Measurements from ENCODE around the gene SSBP3.

Gene SSBP3

GRCh38 chr1:54353959-54354358 lies 52.2 kb downstream of the SSBP3 start:
- ATAC-seq: peak; percentile 77
- TF ChIP-seq ZNF8 (CRISPR knock-in tag; IDR thresholded peaks at IDR 0.05) (0 out of 2 replicates have a peak, but pooled peaks have one; percentile 50), ARNTL (CRISPR knock-in tag; IDR thresholded peaks at IDR 0.05; ENCODE audit: borderline replicate concordance, low read depth) (no peak), OSR1 (CRISPR knock-in tag; IDR thresholded peaks at IDR 0.05) (no peak), TSHZ2 (CRISPR knock-in tag; IDR thresholded peaks at IDR 0.05) (peak; percentile 55; the same call in 1 of the 2 replicates), ESRRG (CRISPR knock-in tag; IDR thresholded peaks at IDR 0.05) (no peak), RARB (CRISPR knock-in tag; IDR thresholded peaks at IDR 0.05) (no peak), POU6F1 (CRISPR knock-in tag; IDR thresholded peaks at IDR 0.05; ENCODE audit: borderline replicate concordance, low read depth) (no peak), ZFP3 (CRISPR knock-in tag; IDR thresholded peaks at IDR 0.05) (peak; percentile 88), PPARA (CRISPR knock-in tag; IDR thresholded peaks at IDR 0.05; ENCODE audit: borderline replicate concordance) (no peak), TCF4 (CRISPR knock-in tag; IDR thresholded peaks at IDR 0.05; ENCODE audit: borderline replicate concordance) (no peak), BACH2 (CRISPR knock-in tag; IDR thresholded peaks at IDR 0.05; ENCODE audit: borderline replicate concordance) (no peak), ZNF565 (CRISPR knock-in tag; conservative IDR thresholded peaks at IDR 0.05; ENCODE audit: low read depth) (no peak), CSDC2 (CRISPR knock-in tag; IDR thresholded peaks at IDR 0.05) (no peak)

- no peak for ATAC-seq
- no peak for TF ChIP-seq ZFP3 (CRISPR knock-in tag; IDR thresholded peaks at IDR 0.05)
- no peak for TF ChIP-seq ZC3H10 (CRISPR knock-in tag; IDR thresholded peaks at IDR 0.05)
- no peak for TF ChIP-seq CSDC2 (CRISPR knock-in tag; IDR thresholded peaks at IDR 0.05)
- no peak for TF ChIP-seq CREB5 (CRISPR knock-in tag; IDR thresholded peaks at IDR 0.05; ENCODE audit: low read depth)
- TF ChIP-seq RARB (CRISPR knock-in tag; IDR thresholded peaks at IDR 0.05): no peak
Measured at GRCh38 chr1:54352755-54353154, 53.4 kb downstream of the SSBP3 start.

DNA sequence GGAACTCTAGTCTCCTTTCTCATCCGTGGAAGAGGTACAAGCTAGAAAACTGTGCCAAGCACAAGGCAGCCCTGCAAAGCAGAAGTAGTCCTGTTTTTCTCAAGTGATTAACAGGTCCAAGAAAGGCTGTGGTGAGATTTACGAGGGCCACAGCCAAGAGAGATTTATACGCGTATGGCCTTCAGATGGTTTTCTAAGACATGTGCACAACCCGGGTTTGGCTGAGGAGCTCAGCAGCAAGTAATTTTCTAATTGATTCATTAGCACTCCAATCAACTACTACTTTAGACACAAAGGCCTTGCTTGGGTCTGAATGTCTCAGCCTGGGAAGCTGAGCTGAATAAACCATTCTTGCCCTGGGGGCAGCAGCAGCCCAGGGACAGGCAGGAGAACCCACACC lies 55.8 kb downstream of the SSBP3 start:
- ATAC-seq: no peak
- TF ChIP-seq RARB (CRISPR knock-in tag; IDR thresholded peaks at IDR 0.05) (no peak), ZFP30 (CRISPR knock-in tag; IDR thresholded peaks at IDR 0.05) (no peak), CSDC2 (CRISPR knock-in tag; IDR thresholded peaks at IDR 0.05) (no peak), ZNF8 (CRISPR knock-in tag; IDR thresholded peaks at IDR 0.05) (no peak), OSR1 (CRISPR knock-in tag; IDR thresholded peaks at IDR 0.05) (no peak), ZNF70 (CRISPR knock-in tag; IDR thresholded peaks at IDR 0.05) (no peak), ZC3H10 (CRISPR knock-in tag; IDR thresholded peaks at IDR 0.05) (no peak), CREB5 (CRISPR knock-in tag; IDR thresholded peaks at IDR 0.05; ENCODE audit: low read depth) (no peak), POU6F1 (CRISPR knock-in tag; IDR thresholded peaks at IDR 0.05; ENCODE audit: borderline replicate concordance, low read depth) (no peak), ISL1 (CRISPR knock-in tag; IDR thresholded peaks at IDR 0.05) (no peak)
- TF ChIP-seq, protein P1, sequence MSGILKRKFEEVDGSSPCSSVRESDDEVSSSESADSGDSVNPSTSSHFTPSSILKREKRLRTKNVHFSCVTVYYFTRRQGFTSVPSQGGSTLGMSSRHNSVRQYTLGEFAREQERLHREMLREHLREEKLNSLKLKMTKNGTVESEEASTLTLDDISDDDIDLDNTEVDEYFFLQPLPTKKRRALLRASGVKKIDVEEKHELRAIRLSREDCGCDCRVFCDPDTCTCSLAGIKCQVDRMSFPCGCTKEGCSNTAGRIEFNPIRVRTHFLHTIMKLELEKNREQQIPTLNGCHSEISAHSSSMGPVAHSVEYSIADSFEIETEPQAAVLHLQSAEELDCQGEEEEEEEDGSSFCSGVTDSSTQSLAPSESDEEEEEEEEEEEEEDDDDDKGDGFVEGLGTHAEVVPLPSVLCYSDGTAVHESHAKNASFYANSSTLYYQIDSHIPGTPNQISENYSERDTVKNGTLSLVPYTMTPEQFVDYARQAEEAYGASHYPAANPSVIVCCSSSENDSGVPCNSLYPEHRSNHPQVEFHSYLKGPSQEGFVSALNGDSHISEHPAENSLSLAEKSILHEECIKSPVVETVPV (CRISPR knock-in tag; IDR thresholded peaks at IDR 0.05): no peak

All from SK-N-SH treated with all-trans-retinoic acid at 6 μM for 48 hours (cell line).